SJSA1 (cell line): ENCODE measurements around the gene TMEM273. TPM values are rescaled to one million over a fixed set of nuclear protein-coding genes. Genes with fewer than 3 reads are reported as not detected.

ENCODE experiments used
- DNase-seq, 2 experiments: peaks; one replicate each; pipeline ENCODE4 v3.0.0-alpha.2; 2015 to 2020; ENCODE audit warnings: low spot score in 2 of 2, low read depth in 1 of 2
- H3K27ac ChIP-seq: fragments of 250-450 bp; sonication (Bioruptor Pico); 2 replicates; pipeline ENCODE4 v1.5.1; 2020; ENCODE audit warnings: mild to moderate bottlenecking, moderate library complexity
- H3K27me3 ChIP-seq: fragments of 250-450 bp; sonication (Bioruptor Pico); replicated peaks from 2 replicates; pipeline ENCODE4 v1.5.1; 2020; ENCODE audit warnings: mild to moderate bottlenecking, moderate library complexity
- H3K36me3 ChIP-seq: fragments of 250-450 bp; sonication (Bioruptor Pico); 2 replicates; pipeline ENCODE4 v1.5.1; 2020; ENCODE audit warnings: mild to moderate bottlenecking
- H3K4me1 ChIP-seq: fragments of 250-450 bp; sonication (Bioruptor Pico); replicated peaks from 2 replicates; pipeline ENCODE4 v1.6.1; 2021; ENCODE audit warnings: mild to moderate bottlenecking
- H3K4me3 ChIP-seq: fragments of 250-450 bp; sonication (Bioruptor Pico); 2 replicates; pipeline ENCODE4 v1.5.1; 2020; ENCODE audit warnings: mild to moderate bottlenecking
- H3K9me3 ChIP-seq: fragments of 250-450 bp; sonication (Bioruptor Pico); replicated peaks from 2 replicates; pipeline ENCODE4 v1.5.1; 2020; ENCODE audit warnings: mild to moderate bottlenecking
- total RNA-seq: library from RNA; depleted of rRNA; stranded (reverse); fragments of >200 nt; shearing (Covaris generic); gene quantifications from 2 replicates; pipeline ENCODE4 v1.2.3, GENCODE V29; 2014; rRNA removed

TMEM273 gene
- total RNA-seq, 1 experiment from 2014 or later: not detected

GRCh38 chr10:49112851-49113250 is 75.3 kb downstream of the TMEM273 start:
- Histone ChIP-seq H3K4me1 (peaks cover 9% of the 10 kb centered on the region), H3K27ac (no peak overlapping the region), H3K27me3 (no peaks in the 10 kb centered on the region), H3K4me3 (no peak overlapping the region), H3K9me3 (no peaks in the 10 kb centered on the region), H3K36me3 (0 out of 2 replicates have a peak, but pooled peaks cover 4% of the 10 kb centered on the region)
- DNase-seq: no peak

- DNase-seq: no peak
- H3K36me3 ChIP-seq: 0 out of 2 replicates have a peak, but pooled peaks cover 4% of the 10 kb centered on the region
- H3K27ac ChIP-seq: no peak overlapping the region
- H3K27me3 ChIP-seq: no peaks in the 10 kb centered on the region
- H3K4me3 ChIP-seq: no peak overlapping the region
- no peaks in the 10 kb centered on the region for H3K9me3 ChIP-seq
- H3K4me1 ChIP-seq: peaks cover 9% of the 10 kb centered on the region
These were observed 76.1 kb downstream of the TMEM273 start for GRCh38 chr10:49112098-49112497.

GRCh38 chr10:49111320-49111698 is 76.9 kb downstream of the TMEM273 start:
- no peaks in the 10 kb centered on the region for H3K9me3 ChIP-seq
- no peaks in the 10 kb centered on the region for H3K27me3 ChIP-seq
- peaks cover 9% of the 10 kb centered on the region for H3K4me1 ChIP-seq
- no peak for DNase-seq
- H3K27ac ChIP-seq: no peak overlapping the region
- 0 out of 2 replicates have a peak, but pooled peaks cover 4% of the 10 kb centered on the region for H3K36me3 ChIP-seq
- H3K4me3 ChIP-seq: no peak overlapping the region

- no peak for DNase-seq
- Histone ChIP-seq H3K4me3 (no peak overlapping the region), H3K27me3 (no peaks in the 10 kb centered on the region), H3K9me3 (no peaks in the 10 kb centered on the region), H3K4me1 (peaks cover 9% of the 10 kb centered on the region), H3K27ac (no peak overlapping the region), H3K36me3 (0 out of 2 replicates have a peak, but pooled peaks cover 4% of the 10 kb centered on the region)
These were observed 77.4 kb downstream of the TMEM273 start for GRCh38 chr10:49110684-49111319.

- DNase-seq: no peak
- Histone ChIP-seq H3K9me3 (no peaks in the 10 kb centered on the region), H3K4me3 (no peak overlapping the region), H3K4me1 (peaks cover 3% of the 10 kb centered on the region), H3K27ac (no peak overlapping the region), H3K36me3 (0 out of 2 replicates have a peak, but pooled peaks cover 1% of the 10 kb centered on the region), H3K27me3 (no peaks in the 10 kb centered on the region)
These were observed 78.4 kb downstream of the TMEM273 start for GRCh38 chr10:49109669-49110340.

- Histone ChIP-seq H3K27me3 (no peaks in the 10 kb centered on the region), H3K9me3 (no peaks in the 10 kb centered on the region), H3K4me3 (no peak overlapping the region), H3K36me3 (no peaks in the 10 kb centered on the region), H3K4me1 (no peaks in the 10 kb centered on the region), H3K27ac (no peak overlapping the region)
- no peak for DNase-seq
These were observed 79.5 kb downstream of the TMEM273 start for GRCh38 chr10:49108656-49109055.

- Histone ChIP-seq H3K4me3 (no peak overlapping the region), H3K36me3 (no peaks in the 10 kb centered on the region), H3K27ac (no peak overlapping the region), H3K9me3 (no peaks in the 10 kb centered on the region), H3K27me3 (no peaks in the 10 kb centered on the region), H3K4me1 (no peaks in the 10 kb centered on the region)
- no peak for DNase-seq
These were observed 80.3 kb downstream of the TMEM273 start for GRCh38 chr10:49107887-49108267.

GRCh38 chr10:49107111-49107886 is 80.9 kb downstream of the TMEM273 start:
- Histone ChIP-seq H3K4me3 (no peak overlapping the region), H3K9me3 (no peaks in the 10 kb centered on the region), H3K36me3 (no peaks in the 10 kb centered on the region), H3K27ac (no peak overlapping the region), H3K4me1 (no peaks in the 10 kb centered on the region), H3K27me3 (no peaks in the 10 kb centered on the region)
- no peak for DNase-seq

GRCh38 chr10:49106451-49106850 is 81.7 kb downstream of the TMEM273 start:
- no peaks in the 10 kb centered on the region for H3K36me3 ChIP-seq
- no peak overlapping the region for H3K27ac ChIP-seq
- no peaks in the 10 kb centered on the region for H3K27me3 ChIP-seq
- H3K9me3 ChIP-seq: no peaks in the 10 kb centered on the region
- no peak overlapping the region for H3K4me3 ChIP-seq
- no peaks in the 10 kb centered on the region for H3K4me1 ChIP-seq
- DNase-seq: no peak

GRCh38 chr10:49105076-49105475 is 83.1 kb downstream of the TMEM273 start:
- H3K4me3 ChIP-seq: no peak overlapping the region
- no peak overlapping the region for H3K27ac ChIP-seq
- no peak for DNase-seq
- no peaks in the 10 kb centered on the region for H3K27me3 ChIP-seq
- no peaks in the 10 kb centered on the region for H3K4me1 ChIP-seq
- no peaks in the 10 kb centered on the region for H3K9me3 ChIP-seq
- no peaks in the 10 kb centered on the region for H3K36me3 ChIP-seq

Other genes starting within 250 kb of the TMEM273 start
- gene LRRC18, start 248.6 kb downstream of the TMEM273 start, total RNA-seq: not detected in 2 replicates
- 1.8 and 3.7 TPM in 2 replicates for gene VSTM4, start 72.9 kb downstream of the TMEM273 start, total RNA-seq
- gene FAM170B, start 54.4 kb downstream of the TMEM273 start, total RNA-seq: not detected in 2 replicates
- gene C10orf71, start 110.8 kb upstream of the TMEM273 start, total RNA-seq: not detected in 2 replicates
- gene DRGX, start 207.7 kb upstream of the TMEM273 start, total RNA-seq: not detected in 2 replicates